Esophagus muscularis mucosa (tissue), 4 donors: ENCODE results near the gene FNDC1. TPM values are rescaled to one million over a fixed set of nuclear protein-coding genes. Genes with fewer than 3 reads are reported as not detected.

ENCODE experiments used
- DNase-seq: peaks from one replicate; pipeline ENCODE4 v3.0.0-alpha.2; 2017; ENCODE audit errors: extremely low spot score
- H3K27ac ChIP-seq, 4 donors: fragments of 200-600 bp; sonication (generic); replicated peaks in 1 of 4; 1 replicate in 3 of 4; 2 replicates in 1 of 4; pipeline ENCODE4 v1.5.1; 2016 to 2019; ENCODE audit warnings: mild to moderate bottlenecking in 1 of 4
- H3K27me3 ChIP-seq, 4 donors: fragments of 200-600 bp; sonication (generic); one replicate each; pipeline versions ENCODE4 v1.5.1 to v1.6.0; 2016 to 2019
- H3K36me3 ChIP-seq, 4 donors: fragments of 200-600 bp; sonication (generic); one replicate each; pipeline ENCODE4 v1.5.1; 2016 to 2019
- H3K4me1 ChIP-seq, 4 donors: fragments of 200-600 bp; sonication (generic); one replicate each; pipeline ENCODE4 v1.5.1; 2016 to 2019
- H3K4me3 ChIP-seq, 4 donors: fragments of 200-600 bp; sonication (generic); 1 replicate in 2 of 4; 2 replicates in 2 of 4; pipeline ENCODE4 v1.5.1; 2016 to 2019; ENCODE audit warnings: mild to moderate bottlenecking in 4 of 4, moderate library complexity in 1 of 4
- H3K9me3 ChIP-seq, 4 donors: fragments of 200-600 bp; sonication (generic); 1 replicate in 3 of 4; 2 replicates in 1 of 4; pipeline ENCODE4 v1.5.1; 2016 to 2019
- EP300 ChIP-seq: sonication (generic); formaldehyde crosslinking; IDR thresholded peaks from one replicate; pipeline ENCODE4 v1.6.1; 2017; ENCODE audit warnings: antibody characterized with exemption
- POLR2A ChIP-seq: fragments of 450-650 bp; IDR thresholded peaks from one replicate; pipeline ENCODE4 v1.6.1; 2017; ENCODE audit warnings: antibody characterized with exemption, moderate library complexity, mild to moderate bottlenecking, low read depth
- POLR2AphosphoS5 ChIP-seq, 2 donors: sonication (generic); formaldehyde crosslinking; IDR thresholded peaks; one replicate each; pipeline ENCODE4 v1.6.1; 2017; ENCODE audit warnings: antibody characterized with exemption in 2 of 2
- WGBS: methylation state at CpG from one replicate; pipeline ENCODE4 v1.1.5; 2018; 5-methylcytosine and 5-hydroxymethylcytosine counted together
- intact Hi-C: fragments of 100-400 bp; cut with DNase I; formaldehyde crosslinking; loops from one replicate; pipeline ENCODE4 v1.15.1; 2023
- total RNA-seq, 4 donors: library from RNA; depleted of rRNA; stranded (reverse); fragments of >200 nt; gene quantifications; one replicate each; pipeline versions ENCODE4 v1.1.0 to v1.2.1, GENCODE V29; 2016
- TF ChIP-seq, protein P1 (sequence below), 3 experiments: fragments of 200-600 bp in 2 of 3; fragments of 450-650 bp in 1 of 3; sonication (generic) in 2 of 3; IDR thresholded peaks; one replicate each; pipeline ENCODE4 v1.5.1; 2017 to 2019; ENCODE audit warnings: antibody characterized with exemption in 3 of 3, mild to moderate bottlenecking in 2 of 3, moderate library complexity in 1 of 3

The FNDC1 gene
- total RNA-seq, 4 donors from 2014 or later = 0.84 to 11.2 (median 2.7) TPM

DNA sequence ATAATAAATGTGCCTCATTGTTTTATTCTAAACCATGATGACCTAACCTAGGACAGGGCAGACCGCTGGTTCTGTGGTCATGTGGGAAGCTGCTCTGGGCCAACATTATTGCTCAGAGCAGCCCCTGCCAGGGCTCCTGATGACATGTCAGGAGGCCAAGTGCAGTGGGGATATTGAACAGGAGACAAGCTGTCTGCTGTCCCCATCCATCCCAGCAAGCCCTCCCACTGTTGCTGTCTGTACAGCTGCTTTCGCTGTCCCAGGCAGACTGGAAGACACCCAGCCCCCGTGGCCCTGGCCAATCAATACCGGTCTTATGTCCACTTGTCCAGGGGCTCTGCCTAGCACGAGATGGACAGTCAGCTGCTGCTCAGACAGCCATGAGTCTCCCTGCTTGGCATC lies 43.2 kb upstream of the FNDC1 start:
- TF ChIP-seq EP300 = no peak
- TF ChIP-seq, protein P1, sequence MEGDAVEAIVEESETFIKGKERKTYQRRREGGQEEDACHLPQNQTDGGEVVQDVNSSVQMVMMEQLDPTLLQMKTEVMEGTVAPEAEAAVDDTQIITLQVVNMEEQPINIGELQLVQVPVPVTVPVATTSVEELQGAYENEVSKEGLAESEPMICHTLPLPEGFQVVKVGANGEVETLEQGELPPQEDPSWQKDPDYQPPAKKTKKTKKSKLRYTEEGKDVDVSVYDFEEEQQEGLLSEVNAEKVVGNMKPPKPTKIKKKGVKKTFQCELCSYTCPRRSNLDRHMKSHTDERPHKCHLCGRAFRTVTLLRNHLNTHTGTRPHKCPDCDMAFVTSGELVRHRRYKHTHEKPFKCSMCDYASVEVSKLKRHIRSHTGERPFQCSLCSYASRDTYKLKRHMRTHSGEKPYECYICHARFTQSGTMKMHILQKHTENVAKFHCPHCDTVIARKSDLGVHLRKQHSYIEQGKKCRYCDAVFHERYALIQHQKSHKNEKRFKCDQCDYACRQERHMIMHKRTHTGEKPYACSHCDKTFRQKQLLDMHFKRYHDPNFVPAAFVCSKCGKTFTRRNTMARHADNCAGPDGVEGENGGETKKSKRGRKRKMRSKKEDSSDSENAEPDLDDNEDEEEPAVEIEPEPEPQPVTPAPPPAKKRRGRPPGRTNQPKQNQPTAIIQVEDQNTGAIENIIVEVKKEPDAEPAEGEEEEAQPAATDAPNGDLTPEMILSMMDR (IDR thresholded peaks at IDR 0.05) = no peak
- TF ChIP-seq POLR2A = no peak
- TF ChIP-seq POLR2AphosphoS5 (IDR thresholded peaks at IDR 0.05) = no peak
- H3K9me3 ChIP-seq = no peaks in the 10 kb centered on the region
- H3K27me3 ChIP-seq = no peaks in the 10 kb centered on the region
- no peaks in the 10 kb centered on the region for H3K36me3 ChIP-seq
- peaks cover 10 to 23% (median 14%) of the 10 kb centered on the region in 4 donors for H3K4me1 ChIP-seq
- no peak overlapping the region for H3K4me3 ChIP-seq
- no peak overlapping the region for H3K27ac ChIP-seq
- intact Hi-C loops = no loop called here
- 82% methylated on average over 5 of the region's 5 CpGs for WGBS
- no peak for DNase-seq

- no peak for DNase-seq
- Histone ChIP-seq H3K36me3 (no peaks in the 10 kb centered on the region), H3K9me3 (no peaks in the 10 kb centered on the region), H3K4me1 (peaks cover 10 to 20% (median 14%) of the 10 kb centered on the region in 4 donors), H3K27ac (no peak overlapping the region), H3K4me3 (no peak overlapping the region), H3K27me3 (no peaks in the 10 kb centered on the region)
- intact Hi-C loops = no loop called here
- WGBS = 83% methylated on average over 5 of the region's 5 CpGs
- TF ChIP-seq EP300 = no peak
- TF ChIP-seq, protein P1 (IDR thresholded peaks at IDR 0.05) = no peak
- TF ChIP-seq POLR2AphosphoS5 (IDR thresholded peaks at IDR 0.05) = no peak
- no peak for TF ChIP-seq POLR2A
These were observed 42.6 kb upstream of the FNDC1 start for GRCh38 chr6:159126590-159126989.

GRCh38 chr6:159127701-159128100 lies 41.5 kb upstream of the FNDC1 start:
- 98% methylated on average over 8 of the region's 12 CpGs for WGBS
- DNase-seq = no peak
- no peak for TF ChIP-seq EP300
- TF ChIP-seq, protein P1 (IDR thresholded peaks at IDR 0.05) = no peak
- no peak for TF ChIP-seq POLR2A
- no peak for TF ChIP-seq POLR2AphosphoS5 (IDR thresholded peaks at IDR 0.05)

GRCh38 chr6:159128978-159129377 lies 40.2 kb upstream of the FNDC1 start:
- intact Hi-C loops = no loop called here
- WGBS = 97% methylated on average over 30 of the region's 30 CpGs
- H3K4me3 ChIP-seq = no peak overlapping the region
- DNase-seq = no peak
- no peak for TF ChIP-seq EP300
- no peak for TF ChIP-seq POLR2A
- TF ChIP-seq POLR2AphosphoS5 (IDR thresholded peaks at IDR 0.05) = no peak
- TF ChIP-seq, protein P1 (IDR thresholded peaks at IDR 0.05) = no peak
- H3K27me3 ChIP-seq = no peaks in the 10 kb centered on the region
- H3K4me1 ChIP-seq = peaks cover 0 to 5% (median 0%) of the 10 kb centered on the region in 4 donors
- H3K36me3 ChIP-seq = no peaks in the 10 kb centered on the region
- no peaks in the 10 kb centered on the region for H3K9me3 ChIP-seq
- no peak overlapping the region for H3K27ac ChIP-seq

More at GRCh38 chr6:159127701-159128100, 41.5 kb upstream of the FNDC1 start:
- Histone ChIP-seq H3K9me3 (no peaks in the 10 kb centered on the region), H3K36me3 (no peaks in the 10 kb centered on the region), H3K27me3 (no peaks in the 10 kb centered on the region), H3K27ac (no peak overlapping the region), H3K4me3 (no peak overlapping the region), H3K4me1 (peaks cover 2 to 12% (median 5%) of the 10 kb centered on the region in 4 donors)
- intact Hi-C loops = no loop called here

DNA sequence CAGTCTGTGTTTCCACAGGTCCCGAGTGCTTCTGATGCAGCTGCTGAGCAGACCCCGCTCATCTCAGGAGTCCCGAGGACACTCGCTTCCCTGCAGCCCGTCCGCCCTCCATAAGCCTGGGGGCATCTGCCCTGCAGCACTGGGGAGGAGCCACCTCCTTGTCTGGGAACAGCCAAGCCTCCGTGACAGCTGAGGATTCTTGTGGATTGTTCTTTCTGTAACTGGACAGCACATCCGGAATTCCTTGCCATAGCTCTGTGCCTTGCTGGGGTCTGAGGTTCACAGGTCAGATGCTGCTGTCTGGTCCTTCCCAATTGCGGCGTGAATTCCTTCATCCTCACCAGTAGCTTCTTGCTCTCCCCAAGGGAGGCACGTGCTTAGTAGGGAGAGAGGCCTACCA lies 38.4 kb upstream of the FNDC1 start:
- 94% methylated on average over 10 of the region's 11 CpGs for WGBS
- Histone ChIP-seq H3K27me3 (no peaks in the 10 kb centered on the region), H3K36me3 (no peaks in the 10 kb centered on the region), H3K27ac (no peak overlapping the region), H3K4me1 (peaks cover 0 to 5% (median 0%) of the 10 kb centered on the region in 4 donors), H3K4me3 (no peak overlapping the region), H3K9me3 (no peaks in the 10 kb centered on the region)
- DNase-seq = no peak
- TF ChIP-seq, protein P1 (IDR thresholded peaks at IDR 0.05) = no peak
- TF ChIP-seq EP300 (no peak), POLR2A (no peak), POLR2AphosphoS5 (IDR thresholded peaks at IDR 0.05) (no peak)
- intact Hi-C loops = no loop called here
